Cardiac muscle cell (in vitro differentiated cells and primary cell): ENCODE data around the gene CFAP210. TPM values are rescaled to one million over a fixed set of nuclear protein-coding genes. Genes with fewer than 3 reads are reported as not detected.
A peak's percentile ranks its signal among the peaks of the same experiment; 100 is the strongest.
"Not testable (repeated sequence)": the region's sequence is repeated elsewhere in the genome, so short reads cannot be mapped to it uniquely, and the experiment has no call there.

ENCODE experiments used
- DNase-seq, 2 donors: peaks; one replicate each; pipeline versions ENCODE4 v3.0.0 to v3.0.0-alpha.2; 2010 to 2017; ENCODE audit warnings: low read depth in 1 of 2, low spot score in 1 of 2
- H3K27ac ChIP-seq: fragments of 200-600 bp; sonication (generic); 2 replicates; pipeline ENCODE4 v1.5.1; 2016
- H3K27me3 ChIP-seq: fragments of 200-600 bp; sonication (generic); 2 replicates; pipeline ENCODE4 v1.6.0; 2016; ENCODE audit warnings: control low read depth
- H3K36me3 ChIP-seq: fragments of 200-600 bp; sonication (generic); 2 replicates; pipeline ENCODE4 v1.5.1; 2016; ENCODE audit warnings: control low read depth
- H3K4me1 ChIP-seq: fragments of 200-600 bp; sonication (generic); 2 replicates; pipeline ENCODE4 v1.8.1; 2017; ENCODE audit warnings: low read depth, mild to moderate bottlenecking, mixed run types
- H3K4me3 ChIP-seq: fragments of 200-600 bp; sonication (generic); 2 replicates; pipeline ENCODE4 v1.5.1; 2016; ENCODE audit warnings: mild to moderate bottlenecking
- H3K9me3 ChIP-seq: fragments of 200-600 bp; sonication (generic); 2 replicates; pipeline ENCODE4 v1.5.1; 2017; ENCODE audit warnings: low read depth, mild to moderate bottlenecking, control low read depth
- CTCF ChIP-seq: IDR thresholded peaks from 2 replicates; pipeline ENCODE4 v1.5.1; 2012; ENCODE audit warnings: low read depth, mild to moderate bottlenecking, low read length
- polyA plus RNA-seq: library from polyadenylated mRNA; unstranded; fragments of >200 nt; fragmentation: Nextera tagmentation; extraction: Ambion mirVana; gene quantifications from 2 replicates; pipeline ENCODE4 v1.2.1, GENCODE V29; 2016
- total RNA-seq: library from RNA; depleted of rRNA; stranded (reverse); fragments of >200 nt; gene quantifications from 2 replicates; pipeline ENCODE4 v1.2.3, GENCODE V29; 2016

Gene CFAP210
- total and polyA plus RNA-seq, 2 experiments from 2014 or later, result 0.28 TPM; not detected in 1

- no peaks in the 10 kb centered on the region for H3K9me3 ChIP-seq
- no peaks in the 10 kb centered on the region for H3K4me1 ChIP-seq
- TF ChIP-seq CTCF, result no peak
- peaks cover 4% of the 10 kb centered on the region for H3K36me3 ChIP-seq
- H3K27ac ChIP-seq, result no peak overlapping the region
- H3K27me3 ChIP-seq, result no peaks in the 10 kb centered on the region
- DNase-seq, result no peak
- no peak overlapping the region for H3K4me3 ChIP-seq
Observed at GRCh38 chr2:169704160-169704708, 10.0 kb upstream of the CFAP210 start.

GRCh38 chr2:169702996-169703395, 8.8 kb upstream of the CFAP210 start:
- H3K36me3 ChIP-seq, result peaks cover 4% of the 10 kb centered on the region
- H3K4me3 ChIP-seq, result no peak overlapping the region
- no peaks in the 10 kb centered on the region for H3K9me3 ChIP-seq
- H3K27me3 ChIP-seq, result no peaks in the 10 kb centered on the region
- no peak for DNase-seq
- no peak for TF ChIP-seq CTCF
- no peak overlapping the region for H3K27ac ChIP-seq
- no peaks in the 10 kb centered on the region for H3K4me1 ChIP-seq

- not testable (repeated sequence) for DNase-seq, H3K9me3 ChIP-seq, H3K4me3 ChIP-seq, H3K4me1 ChIP-seq, H3K36me3 ChIP-seq, H3K27ac ChIP-seq, H3K27me3 ChIP-seq
Observed at GRCh38 chr2:169699173-169699572, 5.0 kb upstream of the CFAP210 start.

DNA sequence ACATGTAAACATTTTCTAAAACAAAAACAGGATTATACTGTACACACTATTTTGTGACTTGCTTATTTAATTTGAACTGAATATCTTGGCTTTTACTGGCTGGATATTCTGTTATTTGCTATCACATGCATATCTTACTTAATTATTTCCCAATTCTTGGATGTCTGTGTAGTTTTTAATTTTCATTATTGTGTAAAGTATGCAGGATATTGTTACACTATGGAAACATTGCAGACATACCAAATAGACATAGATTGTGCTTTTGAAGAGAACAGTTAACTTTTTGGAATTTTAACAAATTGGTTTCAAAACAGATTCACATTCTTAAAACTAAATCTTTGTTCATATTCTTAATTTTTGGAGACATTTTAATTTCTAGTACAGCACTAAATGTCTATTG, 2.2 kb upstream of the CFAP210 start:
- no peak for DNase-seq
- Histone ChIP-seq H3K9me3 (no peaks in the 10 kb centered on the region), H3K4me1 (no peaks in the 10 kb centered on the region), H3K36me3 (no peaks in the 10 kb centered on the region), H3K27ac (no peak overlapping the region), H3K4me3 (no peak overlapping the region), H3K27me3 (no peaks in the 10 kb centered on the region)
- TF ChIP-seq CTCF, result no peak

- Histone ChIP-seq H3K4me1 (no peaks in the 10 kb centered on the region), H3K9me3 (no peaks in the 10 kb centered on the region), H3K27me3 (no peaks in the 10 kb centered on the region), H3K36me3 (no peaks in the 10 kb centered on the region), H3K4me3 (peak overlapping the region; percentile 65), H3K27ac (peak overlapping the region; percentile 83)
- TF ChIP-seq CTCF, result no peak
- DNase-seq, result no peak
Observed at GRCh38 chr2:169694894-169695260, 672 bp upstream of the CFAP210 start.

DNA sequence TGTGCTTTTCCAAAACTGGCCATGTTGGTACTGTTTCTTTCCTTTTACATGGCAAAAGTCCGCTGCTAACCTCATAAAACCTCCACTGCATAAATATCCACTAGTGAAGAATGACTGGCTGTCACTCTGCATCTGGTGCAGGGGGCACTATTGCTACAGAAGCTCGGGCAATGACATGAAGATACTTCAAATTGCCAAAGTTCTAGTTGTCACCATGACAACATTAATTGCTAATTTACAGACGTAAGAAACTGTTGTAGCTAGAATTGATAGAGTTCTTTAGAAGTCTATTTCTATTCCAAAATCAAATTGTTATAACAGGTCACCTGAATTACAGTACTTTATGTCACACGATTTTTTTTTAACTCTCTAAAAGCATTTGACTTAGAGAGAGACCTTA, 845 bp downstream of the CFAP210 start:
- Histone ChIP-seq H3K4me3 (peak overlapping the region; percentile 65), H3K27ac (no peak overlapping the region), H3K9me3 (no peaks in the 10 kb centered on the region), H3K4me1 (no peaks in the 10 kb centered on the region), H3K36me3 (no peaks in the 10 kb centered on the region), H3K27me3 (no peaks in the 10 kb centered on the region)
- no peak for DNase-seq
- TF ChIP-seq CTCF, result peak; percentile 2
